ENCODE measurements around the gene RBM19.
"Not testable (repeated sequence)": the region's sequence is repeated elsewhere in the genome, so short reads cannot be mapped to it uniquely, and the experiment has no call there.

The RBM19 gene

DNA sequence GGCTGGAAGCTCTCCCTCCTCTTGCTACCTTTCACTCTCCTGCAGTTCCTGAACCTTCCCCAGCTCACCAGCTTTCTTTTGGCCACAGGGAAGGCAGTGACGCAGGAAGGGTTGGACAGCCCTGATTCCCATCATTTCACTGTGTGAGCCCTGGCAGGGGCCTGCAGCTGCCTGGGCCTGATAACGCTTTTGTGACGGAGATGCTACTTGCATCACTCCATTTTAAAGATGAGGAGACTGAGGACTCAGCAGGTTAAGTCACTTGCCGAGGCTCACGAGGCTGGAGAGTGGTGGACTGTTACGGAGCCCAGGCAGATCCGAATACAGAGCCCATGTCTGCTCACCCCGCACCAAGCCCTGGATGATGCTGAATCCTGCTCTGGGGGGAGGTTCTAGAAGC lies 145.3 kb downstream of the RBM19 start:
- no peaks in the 10 kb centered on the region for H3K27me3 ChIP-seq (ENCODE audit: insufficient read depth, low read length)
- no peak overlapping the region for H2AFZ ChIP-seq (ENCODE audit: low read depth, low read length)
- H3K9me3 ChIP-seq (ENCODE audit: low read length): no peaks in the 10 kb centered on the region
- H3K4me1 ChIP-seq (ENCODE audit: insufficient read depth, low read length): peaks cover 15% of the 10 kb centered on the region
- no peak overlapping the region for H3K4me3 ChIP-seq (ENCODE audit: low read length)
- no peaks in the 10 kb centered on the region for H3K36me3 ChIP-seq (ENCODE audit: insufficient read depth, low read length)

DNA sequence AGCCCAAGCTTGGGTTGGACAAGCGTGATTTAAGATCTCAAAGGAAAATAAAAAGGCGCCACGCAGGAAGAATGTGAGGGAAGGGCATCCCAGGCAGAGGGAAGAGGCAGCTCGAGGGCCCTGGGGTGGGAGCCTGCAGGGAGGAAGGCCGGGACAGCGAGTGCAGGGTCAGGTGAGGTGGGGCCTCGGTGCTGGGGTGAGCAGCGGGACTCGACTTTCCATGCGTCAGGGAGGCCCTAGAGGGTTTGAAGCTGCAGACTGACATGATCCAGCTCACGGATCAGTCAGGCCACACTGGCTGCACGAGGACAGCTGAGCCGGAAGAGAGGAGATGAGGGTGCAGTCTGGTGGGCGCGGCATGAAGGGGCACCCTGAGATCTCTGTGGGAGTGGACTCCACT lies 145.8 kb downstream of the RBM19 start:
- Histone ChIP-seq H3K36me3 (ENCODE audit: insufficient read depth, low read length) (no peaks in the 10 kb centered on the region), H3K4me3 (ENCODE audit: low read length) (no peak overlapping the region), H2AFZ (ENCODE audit: low read depth, low read length) (no peak overlapping the region), H3K27me3 (ENCODE audit: insufficient read depth, low read length) (no peaks in the 10 kb centered on the region), H3K9me3 (ENCODE audit: low read length) (no peaks in the 10 kb centered on the region), H3K4me1 (ENCODE audit: insufficient read depth, low read length) (peaks cover 15% of the 10 kb centered on the region)

DNA sequence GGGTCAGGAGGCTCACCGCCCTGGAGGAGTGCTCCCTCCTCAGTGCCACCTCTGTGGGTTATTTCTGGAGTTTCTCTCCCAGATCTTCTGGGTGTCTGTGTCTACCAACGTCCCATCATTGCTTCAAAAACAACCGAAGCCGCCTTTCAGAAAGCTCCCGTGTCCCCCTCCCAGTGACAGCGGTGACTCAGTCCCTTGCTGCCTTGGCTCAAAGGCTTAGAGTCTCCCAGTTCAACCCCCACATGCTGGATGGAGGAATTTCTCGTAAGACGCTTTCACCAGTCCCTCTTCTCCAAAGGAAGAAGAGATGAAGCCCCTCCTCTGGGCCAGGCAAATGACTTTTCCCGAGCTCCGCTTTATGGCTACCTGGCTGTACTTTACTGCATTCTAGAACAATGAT lies 146.6 kb downstream of the RBM19 start:
- Histone ChIP-seq H3K9me3 (ENCODE audit: low read length) (no peaks in the 10 kb centered on the region), H2AFZ (ENCODE audit: low read depth, low read length) (no peak overlapping the region), H3K36me3 (ENCODE audit: insufficient read depth, low read length) (no peaks in the 10 kb centered on the region), H3K4me3 (ENCODE audit: low read length) (no peak overlapping the region), H3K27me3 (ENCODE audit: insufficient read depth, low read length) (no peaks in the 10 kb centered on the region), H3K4me1 (ENCODE audit: insufficient read depth, low read length) (peaks cover 15% of the 10 kb centered on the region)

DNA sequence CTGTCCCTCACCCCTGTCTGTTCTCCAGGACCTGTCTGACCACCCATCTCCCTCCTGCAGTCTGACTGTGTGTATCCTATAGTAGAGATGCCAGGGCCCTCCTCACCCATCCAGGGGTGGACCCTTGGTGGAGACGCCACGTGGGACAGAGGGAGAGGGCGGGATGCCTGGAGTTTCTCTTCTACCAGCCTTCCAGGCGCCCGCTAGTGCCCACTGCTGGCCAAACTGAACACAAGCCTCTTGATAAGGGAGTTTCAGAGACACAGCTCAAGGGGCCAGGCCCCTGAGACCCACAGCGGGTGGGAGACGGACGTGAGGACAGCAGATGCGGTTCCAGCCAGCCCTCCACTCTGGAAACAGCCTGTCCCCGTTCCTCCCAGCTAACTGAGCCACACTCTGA lies 147.3 kb downstream of the RBM19 start:
- Histone ChIP-seq H3K27me3 (ENCODE audit: insufficient read depth, low read length) (no peaks in the 10 kb centered on the region), H3K36me3 (ENCODE audit: insufficient read depth, low read length) (no peaks in the 10 kb centered on the region)

DNA sequence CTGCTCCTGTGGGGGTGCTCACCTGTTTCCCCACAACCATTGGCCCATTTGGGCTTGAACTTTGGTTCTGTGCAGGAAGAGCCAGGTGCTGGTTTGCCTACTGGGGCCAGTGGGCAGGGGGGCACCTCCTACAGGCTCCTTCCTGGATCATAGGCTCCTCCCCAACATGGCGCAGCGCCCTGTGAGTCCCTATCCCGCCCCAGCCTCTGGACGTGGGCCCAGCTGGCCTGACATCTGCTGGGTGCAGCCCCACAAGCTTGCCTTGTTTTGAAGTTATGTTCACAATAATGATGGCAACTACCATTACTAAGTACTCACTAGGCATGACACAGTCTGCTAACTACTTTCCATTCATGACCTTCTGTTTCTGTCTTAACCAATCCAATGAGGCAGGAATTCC lies 147.8 kb downstream of the RBM19 start:
- Histone ChIP-seq H3K36me3 (ENCODE audit: insufficient read depth, low read length) (no peaks in the 10 kb centered on the region), H3K9me3 (ENCODE audit: low read length) (no peaks in the 10 kb centered on the region), H3K27me3 (ENCODE audit: insufficient read depth, low read length) (no peaks in the 10 kb centered on the region), H3K4me1 (ENCODE audit: insufficient read depth, low read length) (peaks cover 10% of the 10 kb centered on the region), H3K4me3 (ENCODE audit: low read length) (no peak overlapping the region), H2AFZ (ENCODE audit: low read depth, low read length) (no peak overlapping the region)

More for the DNA sequence above, 147.3 kb downstream of the RBM19 start:
- Histone ChIP-seq H3K4me3 (ENCODE audit: low read length) (no peak overlapping the region), H2AFZ (ENCODE audit: low read depth, low read length) (no peak overlapping the region), H3K4me1 (ENCODE audit: insufficient read depth, low read length) (peaks cover 13% of the 10 kb centered on the region), H3K9me3 (ENCODE audit: low read length) (no peaks in the 10 kb centered on the region)

DNA sequence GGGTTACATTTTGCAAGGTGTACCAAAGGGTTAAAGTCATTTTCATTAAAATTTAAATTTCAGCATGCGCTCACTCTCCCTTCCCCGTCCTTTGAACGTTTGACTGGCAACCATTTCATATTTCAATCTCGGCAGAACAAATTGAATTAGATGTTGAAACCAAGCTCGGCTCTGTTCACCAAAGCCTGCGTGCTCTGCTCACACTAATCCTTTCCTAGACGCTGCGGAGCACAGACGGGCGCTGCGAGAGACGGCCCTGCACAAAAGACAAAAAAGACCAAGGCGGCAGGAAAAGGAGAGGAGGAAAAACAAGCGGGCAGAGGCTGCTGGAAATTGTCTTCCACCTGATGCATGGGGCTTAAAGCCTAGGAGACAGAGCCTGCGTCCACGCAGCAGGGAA lies 149.3 kb downstream of the RBM19 start:
- H3K4me3 ChIP-seq (ENCODE audit: low read length): no peak overlapping the region
- no peaks in the 10 kb centered on the region for H3K27me3 ChIP-seq (ENCODE audit: insufficient read depth, low read length)
- no peaks in the 10 kb centered on the region for H3K36me3 ChIP-seq (ENCODE audit: insufficient read depth, low read length)
- H3K4me1 ChIP-seq (ENCODE audit: insufficient read depth, low read length): peaks cover 10% of the 10 kb centered on the region
- no peak overlapping the region for H2AFZ ChIP-seq (ENCODE audit: low read depth, low read length)
- H3K9me3 ChIP-seq (ENCODE audit: low read length): peaks cover 2% of the 10 kb centered on the region

DNA sequence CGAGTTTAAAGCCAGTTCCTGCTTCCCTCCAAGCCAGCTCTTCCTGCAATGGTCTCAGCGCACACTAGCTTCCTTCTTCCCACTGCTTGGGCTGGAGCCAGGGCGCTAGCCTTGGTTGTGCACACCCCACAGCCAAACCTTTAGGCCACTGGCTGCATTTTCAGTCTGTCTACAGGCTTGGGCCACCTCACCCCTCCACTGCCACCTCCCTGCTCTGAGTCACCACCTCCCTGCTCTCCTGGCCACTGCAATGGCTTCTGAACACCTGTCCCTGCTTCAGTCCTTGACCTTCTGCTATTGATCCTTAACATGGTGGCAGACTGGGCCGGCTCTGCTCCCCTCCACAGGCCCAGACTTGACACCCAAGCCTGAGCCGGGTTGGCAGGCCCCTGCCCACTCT lies 151.1 kb downstream of the RBM19 start:
- no peaks in the 10 kb centered on the region for H3K27me3 ChIP-seq (ENCODE audit: insufficient read depth, low read length)
- H3K9me3 ChIP-seq (ENCODE audit: low read length): peaks cover 2% of the 10 kb centered on the region
- no peak overlapping the region for H3K4me3 ChIP-seq (ENCODE audit: low read length)
- H3K4me1 ChIP-seq (ENCODE audit: insufficient read depth, low read length): peaks cover 10% of the 10 kb centered on the region
- H2AFZ ChIP-seq (ENCODE audit: low read depth, low read length): no peak overlapping the region
- no peaks in the 10 kb centered on the region for H3K36me3 ChIP-seq (ENCODE audit: insufficient read depth, low read length)

DNA sequence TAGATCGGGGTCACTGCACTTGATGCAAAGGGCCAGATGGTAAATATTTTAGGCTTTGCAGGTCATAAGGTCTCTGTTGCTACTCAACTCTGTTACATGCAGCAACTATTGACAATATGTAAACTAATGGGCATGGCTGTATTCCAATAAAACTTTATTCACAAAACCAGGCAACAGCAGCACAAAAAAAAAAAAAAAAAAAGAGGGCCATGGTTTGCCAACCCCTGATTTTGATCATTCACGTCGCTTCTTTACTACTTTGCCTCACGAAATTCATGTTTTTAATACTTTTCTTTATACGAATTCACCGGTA lies 152.9 kb downstream of the RBM19 start:
- no peaks in the 10 kb centered on the region for H3K27me3 ChIP-seq (ENCODE audit: insufficient read depth, low read length)

DNA sequence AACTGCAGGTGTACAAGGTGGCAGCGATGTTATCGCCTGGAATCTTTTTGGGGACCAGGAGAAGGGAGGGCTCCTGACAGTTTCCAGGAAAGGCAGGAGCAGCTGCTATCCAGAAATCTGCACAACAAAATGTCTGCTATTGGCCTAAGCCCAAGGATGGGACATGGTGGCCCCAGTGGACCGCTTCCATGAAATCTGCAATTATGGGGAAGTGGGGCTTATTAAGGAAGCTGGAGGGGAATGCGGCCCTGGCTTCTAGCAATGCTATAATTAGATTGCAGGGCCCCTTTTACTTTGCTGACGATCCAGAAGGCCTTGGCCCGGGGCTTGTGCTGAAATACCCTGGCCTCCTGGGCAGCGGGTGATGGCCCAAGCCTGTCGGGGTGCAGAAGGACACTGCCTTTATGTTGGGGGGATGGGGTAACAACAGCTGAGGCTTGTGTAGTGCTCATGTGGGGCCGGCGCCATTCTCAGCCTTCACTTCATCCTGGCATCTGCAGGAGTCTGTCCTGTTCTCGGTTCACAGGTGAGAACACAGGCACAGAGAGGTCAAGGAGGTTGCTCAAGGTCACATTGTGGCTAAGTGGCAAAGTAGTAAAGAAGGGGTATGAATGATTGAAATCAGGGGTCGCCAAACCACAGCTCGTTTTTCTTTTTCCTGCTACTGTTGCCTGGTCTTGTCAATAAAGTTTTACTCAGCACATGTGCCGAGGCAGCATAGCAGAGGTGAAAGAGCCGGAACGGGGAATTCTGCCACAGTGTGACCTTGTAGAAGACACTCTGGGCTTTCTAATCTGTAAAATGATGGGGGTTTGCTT lies 153.5 kb downstream of the RBM19 start:
- Histone ChIP-seq H3K4me1 (ENCODE audit: insufficient read depth, low read length) (peaks cover 4% of the 10 kb centered on the region), H3K36me3 (ENCODE audit: insufficient read depth, low read length) (no peaks in the 10 kb centered on the region), H3K27me3 (ENCODE audit: insufficient read depth, low read length) (no peaks in the 10 kb centered on the region), H3K9me3 (ENCODE audit: low read length) (peaks cover 4% of the 10 kb centered on the region), H2AFZ (ENCODE audit: low read depth, low read length) (no peak overlapping the region), H3K4me3 (ENCODE audit: low read length) (no peak overlapping the region)

More for the DNA sequence above, 152.9 kb downstream of the RBM19 start:
- Histone ChIP-seq H3K4me1 (ENCODE audit: insufficient read depth, low read length) (peaks cover 4% of the 10 kb centered on the region), H3K9me3 (ENCODE audit: low read length) (peaks cover 2% of the 10 kb centered on the region), H3K36me3 (ENCODE audit: insufficient read depth, low read length) (no peaks in the 10 kb centered on the region), H2AFZ (ENCODE audit: low read depth, low read length) (no peak overlapping the region), H3K4me3 (ENCODE audit: low read length) (no peak overlapping the region)

DNA sequence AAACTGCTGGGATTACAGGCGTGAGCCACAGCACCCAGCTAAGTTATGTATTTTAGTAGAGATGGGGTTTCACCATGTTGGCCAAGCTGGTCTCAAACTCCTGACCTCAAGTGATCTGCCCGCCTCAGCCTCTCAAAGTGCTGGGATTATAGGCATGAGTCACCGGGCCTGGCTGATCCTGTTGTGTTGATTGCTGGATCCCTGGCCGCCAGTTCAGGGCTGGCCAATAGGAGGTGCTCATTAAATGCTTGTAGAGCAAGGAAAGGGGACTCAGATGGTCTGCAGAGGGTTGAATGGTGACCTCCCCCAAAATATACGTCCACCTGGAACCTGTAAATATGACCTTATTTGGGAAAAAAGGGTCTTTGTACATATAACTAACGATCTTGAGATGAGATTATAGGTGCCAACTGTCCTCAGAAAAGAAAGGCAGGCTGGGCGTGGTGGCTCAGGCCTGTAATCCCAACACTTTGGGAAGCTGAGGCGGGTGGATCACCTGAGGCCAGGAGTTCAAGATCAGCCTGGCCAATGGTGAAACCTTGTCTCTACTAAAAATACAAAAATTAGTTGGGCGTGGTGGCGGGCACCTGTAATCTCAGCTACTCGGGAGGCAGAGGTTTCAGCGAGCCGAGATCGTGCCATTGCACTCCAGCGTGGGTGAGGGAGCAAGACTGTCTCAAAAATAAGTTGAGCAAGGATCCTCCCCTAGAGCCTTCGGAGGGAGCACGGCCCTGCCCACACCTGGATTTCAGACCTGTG lies 156.5 kb downstream of the RBM19 start:
- H3K27me3 ChIP-seq (ENCODE audit: insufficient read depth, low read length); H2AFZ ChIP-seq (ENCODE audit: low read depth, low read length); H3K4me3 ChIP-seq (ENCODE audit: low read length); H3K4me1 ChIP-seq (ENCODE audit: insufficient read depth, low read length); H3K9me3 ChIP-seq (ENCODE audit: low read length); H3K36me3 ChIP-seq (ENCODE audit: insufficient read depth, low read length): not testable (repeated sequence)

DNA sequence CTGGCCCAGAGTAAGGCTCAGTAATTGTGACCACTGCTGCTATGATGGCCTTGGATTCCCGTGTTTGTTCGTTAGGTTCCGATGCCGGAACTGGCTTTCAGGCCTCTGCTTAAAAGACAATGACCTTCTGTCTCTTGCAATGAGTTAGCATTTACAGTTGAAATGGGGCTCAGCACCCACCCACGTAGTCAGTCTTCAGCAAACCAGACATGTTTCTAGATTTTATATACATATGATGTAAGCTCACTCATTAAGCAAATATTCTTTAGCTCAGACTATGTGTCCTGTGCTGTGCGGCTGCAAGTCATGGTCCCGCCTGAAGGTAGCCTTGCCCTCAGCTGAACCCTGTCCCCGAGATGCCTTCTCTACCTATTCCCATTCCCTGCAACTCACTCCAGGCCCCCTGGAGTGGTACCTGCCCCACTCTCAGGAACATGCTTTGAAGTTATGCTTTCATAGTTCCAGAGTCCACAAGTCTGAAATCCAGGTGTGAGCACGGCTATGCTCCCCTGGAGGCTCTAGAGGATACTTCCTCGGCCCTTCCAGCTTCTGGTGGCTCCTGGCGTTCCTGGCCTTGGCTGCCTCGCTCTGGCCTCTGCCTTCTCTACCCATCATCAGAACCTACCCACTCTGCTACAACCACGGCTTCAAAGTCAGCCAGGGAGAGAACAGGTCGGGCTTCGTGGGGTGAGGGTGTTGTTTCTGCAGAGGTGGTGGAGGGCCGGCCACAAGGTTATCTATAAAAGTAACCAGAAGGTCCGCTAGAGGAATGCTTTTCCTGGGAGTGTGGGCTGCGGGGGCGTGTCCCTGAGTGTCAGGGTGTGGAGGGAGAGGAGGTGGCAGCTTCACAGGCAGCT lies 157.8 kb downstream of the RBM19 start:
- Histone ChIP-seq H2AFZ (ENCODE audit: low read depth, low read length) (no peak overlapping the region), H3K9me3 (ENCODE audit: low read length) (peaks cover 6% of the 10 kb centered on the region), H3K4me3 (ENCODE audit: low read length) (no peak overlapping the region), H3K27me3 (ENCODE audit: insufficient read depth, low read length) (no peaks in the 10 kb centered on the region), H3K36me3 (ENCODE audit: insufficient read depth, low read length) (no peaks in the 10 kb centered on the region), H3K4me1 (ENCODE audit: insufficient read depth, low read length) (peaks cover 6% of the 10 kb centered on the region)

DNA sequence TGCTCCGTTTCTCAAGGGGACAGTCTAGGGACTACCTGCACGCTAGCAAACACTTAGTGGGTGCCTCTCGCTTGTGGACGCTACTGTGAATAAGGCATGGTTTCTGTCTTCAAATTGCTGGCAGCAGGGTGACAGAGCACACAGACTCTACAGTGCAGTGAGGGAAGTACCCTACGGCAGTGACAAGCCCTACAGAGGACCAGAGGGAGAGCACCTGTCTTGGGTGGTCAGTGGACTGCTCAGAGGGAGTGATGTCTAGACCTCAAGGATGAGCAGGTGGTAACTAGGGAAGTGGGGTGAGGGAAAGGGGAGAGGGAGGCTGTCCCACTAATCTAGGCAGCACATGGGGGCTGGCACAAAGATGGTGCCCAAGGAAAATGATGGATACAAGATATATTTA lies 160.5 kb downstream of the RBM19 start:
- Histone ChIP-seq H3K4me1 (ENCODE audit: insufficient read depth, low read length) (peaks cover 14% of the 10 kb centered on the region), H3K27me3 (ENCODE audit: insufficient read depth, low read length) (no peaks in the 10 kb centered on the region), H3K4me3 (ENCODE audit: low read length) (no peak overlapping the region), H2AFZ (ENCODE audit: low read depth, low read length) (no peak overlapping the region), H3K36me3 (ENCODE audit: insufficient read depth, low read length) (no peaks in the 10 kb centered on the region), H3K9me3 (ENCODE audit: low read length) (peaks cover 4% of the 10 kb centered on the region)
